Measurements from ENCODE around the gene PTCD1. TPM values are rescaled to one million over a fixed set of nuclear protein-coding genes. Genes with fewer than 3 reads are reported as not detected.

The PTCD1 gene
- total RNA-seq, 1 donor from 2014 or later: 5.8 TPM

DNA sequence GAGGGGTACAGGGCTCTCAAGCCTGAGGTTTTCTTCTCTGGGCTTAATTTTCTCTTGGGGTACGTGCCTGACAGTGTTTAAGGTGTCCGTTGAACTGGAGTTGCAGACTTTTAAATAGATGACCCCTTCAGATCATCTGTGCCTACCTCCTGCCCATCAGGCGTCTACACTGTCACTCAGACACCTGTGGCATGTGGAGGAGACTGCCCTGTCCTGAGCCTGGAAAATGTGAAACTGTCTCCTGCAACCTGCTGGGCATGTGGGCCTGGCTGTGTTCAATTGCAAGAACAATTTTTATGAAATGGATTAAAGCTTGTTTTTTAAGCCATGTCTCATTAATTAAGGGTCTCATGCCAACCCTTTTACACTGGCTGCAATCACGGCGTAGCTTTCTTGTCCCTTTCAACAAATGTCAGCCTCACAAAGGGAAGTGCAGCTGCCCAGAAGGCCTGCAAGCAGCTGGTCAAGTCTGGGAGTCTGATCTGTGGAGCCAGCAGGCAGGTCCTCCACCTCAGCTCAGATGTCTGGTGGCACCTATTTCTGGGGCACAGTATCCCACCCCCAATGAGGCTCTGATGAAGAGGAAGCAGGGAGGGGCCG is 18.6 kb upstream of the PTCD1 start:
- no peaks in the 10 kb centered on the region for H3K27me3 Mint-ChIP-seq (ENCODE audit: low read depth, unreplicated experiment)
- Histone ChIP-seq H3K27ac (ENCODE audit: low read depth, low read length) (no peak overlapping the region), H3K79me2 (ENCODE audit: insufficient read depth, low read length) (peaks cover 82% of the 10 kb centered on the region), H2AFZ (ENCODE audit: low read depth, low read length) (no peak overlapping the region), H3K4me1 (ENCODE audit: insufficient read depth, low read length) (no peaks in the 10 kb centered on the region), H4K20me1 (ENCODE audit: insufficient read depth, low read length) (peaks cover 74% of the 10 kb centered on the region), H3K9ac (ENCODE audit: low read length) (no peak overlapping the region), H3K4me3 (ENCODE audit: insufficient read depth, low read depth, low read length) (no peak overlapping the region), H3K36me3 (ENCODE audit: insufficient read depth, low read length) (peaks cover 28% of the 10 kb centered on the region), H3K4me2 (ENCODE audit: low read length) (no peak overlapping the region), H3K27me3 (ENCODE audit: insufficient read depth, low read length) (no peaks in the 10 kb centered on the region), H3K9me3 (ENCODE audit: insufficient read depth, low read depth, low read length) (no peaks in the 10 kb centered on the region)
- FAIRE-seq: no peak
- no peak overlapping the region for H3K4me3 Mint-ChIP-seq (ENCODE audit: unreplicated experiment)
- peaks cover 26% of the 10 kb centered on the region for H3K36me3 Mint-ChIP-seq (ENCODE audit: low read depth, unreplicated experiment)
- H3K27ac Mint-ChIP-seq (ENCODE audit: unreplicated experiment): peak overlapping the region; percentile 58
- H3K9me3 Mint-ChIP-seq (ENCODE audit: unreplicated experiment): no peaks in the 10 kb centered on the region
- H3K4me1 Mint-ChIP-seq (ENCODE audit: low read depth, unreplicated experiment): peaks cover 7% of the 10 kb centered on the region
- TF ChIP-seq, protein P1, sequence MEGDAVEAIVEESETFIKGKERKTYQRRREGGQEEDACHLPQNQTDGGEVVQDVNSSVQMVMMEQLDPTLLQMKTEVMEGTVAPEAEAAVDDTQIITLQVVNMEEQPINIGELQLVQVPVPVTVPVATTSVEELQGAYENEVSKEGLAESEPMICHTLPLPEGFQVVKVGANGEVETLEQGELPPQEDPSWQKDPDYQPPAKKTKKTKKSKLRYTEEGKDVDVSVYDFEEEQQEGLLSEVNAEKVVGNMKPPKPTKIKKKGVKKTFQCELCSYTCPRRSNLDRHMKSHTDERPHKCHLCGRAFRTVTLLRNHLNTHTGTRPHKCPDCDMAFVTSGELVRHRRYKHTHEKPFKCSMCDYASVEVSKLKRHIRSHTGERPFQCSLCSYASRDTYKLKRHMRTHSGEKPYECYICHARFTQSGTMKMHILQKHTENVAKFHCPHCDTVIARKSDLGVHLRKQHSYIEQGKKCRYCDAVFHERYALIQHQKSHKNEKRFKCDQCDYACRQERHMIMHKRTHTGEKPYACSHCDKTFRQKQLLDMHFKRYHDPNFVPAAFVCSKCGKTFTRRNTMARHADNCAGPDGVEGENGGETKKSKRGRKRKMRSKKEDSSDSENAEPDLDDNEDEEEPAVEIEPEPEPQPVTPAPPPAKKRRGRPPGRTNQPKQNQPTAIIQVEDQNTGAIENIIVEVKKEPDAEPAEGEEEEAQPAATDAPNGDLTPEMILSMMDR (IDR thresholded peaks at IDR 0.05; ENCODE audit: insufficient read depth, low read depth, low read length): no peak
- TF ChIP-seq EZH2 (IDR thresholded peaks at IDR 0.05; ENCODE audit: insufficient read depth, low read length): no peak
- no peak for DNase-seq (ENCODE audit: low read depth)

DNA sequence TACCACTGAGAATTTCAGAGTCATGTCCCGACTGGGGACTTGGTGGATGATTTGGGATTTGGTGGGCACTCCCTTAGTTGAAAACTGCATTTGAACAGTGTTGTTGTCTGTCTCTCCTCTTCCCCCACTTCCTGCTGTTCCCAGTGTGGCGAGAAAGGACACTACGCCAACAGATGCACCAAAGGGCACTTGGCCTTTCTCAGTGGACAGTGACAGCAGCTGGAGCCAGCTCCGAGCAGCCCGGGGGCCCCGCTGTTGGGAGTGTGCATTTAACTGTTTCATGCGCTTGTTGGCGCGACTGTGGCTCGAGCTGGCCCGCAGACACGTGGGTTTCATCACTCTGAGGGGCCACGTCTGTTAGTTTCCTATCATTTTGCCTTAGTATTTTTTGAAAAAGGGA is 17.7 kb upstream of the PTCD1 start:
- peaks cover 26% of the 10 kb centered on the region for H3K36me3 Mint-ChIP-seq (ENCODE audit: low read depth, unreplicated experiment)
- H3K4me1 Mint-ChIP-seq (ENCODE audit: low read depth, unreplicated experiment): peaks cover 7% of the 10 kb centered on the region
- H3K27me3 Mint-ChIP-seq (ENCODE audit: low read depth, unreplicated experiment): no peaks in the 10 kb centered on the region
- no peak overlapping the region for H3K4me3 Mint-ChIP-seq (ENCODE audit: unreplicated experiment)
- H3K9me3 Mint-ChIP-seq (ENCODE audit: unreplicated experiment): no peaks in the 10 kb centered on the region
- H3K9ac ChIP-seq (ENCODE audit: low read length): no peak overlapping the region
- peaks cover 28% of the 10 kb centered on the region for H3K36me3 ChIP-seq (ENCODE audit: insufficient read depth, low read length)
- H4K20me1 ChIP-seq (ENCODE audit: insufficient read depth, low read length): peaks cover 68% of the 10 kb centered on the region
- DNase-seq (ENCODE audit: low read depth) (no peak), FAIRE-seq (no peak)
- H3K27ac ChIP-seq (ENCODE audit: low read depth, low read length): no peak overlapping the region
- H3K4me3 ChIP-seq (ENCODE audit: insufficient read depth, low read depth, low read length): no peak overlapping the region
- H3K4me2 ChIP-seq (ENCODE audit: low read length): no peak overlapping the region
- no peak for TF ChIP-seq EZH2 (IDR thresholded peaks at IDR 0.05; ENCODE audit: insufficient read depth, low read length)
- TF ChIP-seq, protein P1 (IDR thresholded peaks at IDR 0.05; ENCODE audit: insufficient read depth, low read depth, low read length): no peak
- no peaks in the 10 kb centered on the region for H3K27me3 ChIP-seq (ENCODE audit: insufficient read depth, low read length)
- no peaks in the 10 kb centered on the region for H3K4me1 ChIP-seq (ENCODE audit: insufficient read depth, low read length)
- no peaks in the 10 kb centered on the region for H3K9me3 ChIP-seq (ENCODE audit: insufficient read depth, low read depth, low read length)
- H2AFZ ChIP-seq (ENCODE audit: low read depth, low read length): no peak overlapping the region
- no peak overlapping the region for H3K27ac Mint-ChIP-seq (ENCODE audit: unreplicated experiment)
- H3K79me2 ChIP-seq (ENCODE audit: insufficient read depth, low read length): peaks cover 74% of the 10 kb centered on the region

DNA sequence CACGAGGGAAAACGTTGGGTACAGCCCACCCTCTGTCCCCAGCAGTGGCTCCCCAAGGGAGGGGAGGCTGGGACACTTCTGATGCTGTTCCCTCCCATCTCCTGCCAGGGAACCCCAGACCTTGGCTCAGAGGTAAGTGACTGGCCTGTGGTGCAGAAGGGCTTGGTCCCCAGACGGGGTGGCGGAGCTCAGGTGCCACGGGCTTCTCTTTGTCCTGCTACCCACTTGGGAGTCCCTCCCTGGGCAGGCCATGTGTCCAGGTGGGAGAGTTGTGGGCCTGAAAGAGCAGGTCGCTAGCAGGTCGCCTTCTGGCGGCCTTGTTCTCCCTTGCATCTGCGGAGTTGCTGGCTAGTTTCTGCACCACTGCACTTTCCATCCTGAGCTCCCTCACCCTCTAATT is 17.3 kb upstream of the PTCD1 start:
- H3K9me3 Mint-ChIP-seq (ENCODE audit: unreplicated experiment): no peaks in the 10 kb centered on the region
- FAIRE-seq (no peak), DNase-seq (ENCODE audit: low read depth) (no peak)
- peaks cover 64% of the 10 kb centered on the region for H4K20me1 ChIP-seq (ENCODE audit: insufficient read depth, low read length)
- H3K27me3 ChIP-seq (ENCODE audit: insufficient read depth, low read length): no peaks in the 10 kb centered on the region
- no peaks in the 10 kb centered on the region for H3K4me1 ChIP-seq (ENCODE audit: insufficient read depth, low read length)
- peaks cover 32% of the 10 kb centered on the region for H3K36me3 ChIP-seq (ENCODE audit: insufficient read depth, low read length)
- H3K4me3 ChIP-seq (ENCODE audit: insufficient read depth, low read depth, low read length): no peak overlapping the region
- no peak overlapping the region for H3K27ac ChIP-seq (ENCODE audit: low read depth, low read length)
- no peaks in the 10 kb centered on the region for H3K9me3 ChIP-seq (ENCODE audit: insufficient read depth, low read depth, low read length)
- no peak overlapping the region for H3K9ac ChIP-seq (ENCODE audit: low read length)
- H2AFZ ChIP-seq (ENCODE audit: low read depth, low read length): no peak overlapping the region
- H3K27me3 Mint-ChIP-seq (ENCODE audit: low read depth, unreplicated experiment): no peaks in the 10 kb centered on the region
- no peak overlapping the region for H3K27ac Mint-ChIP-seq (ENCODE audit: unreplicated experiment)
- peaks cover 26% of the 10 kb centered on the region for H3K36me3 Mint-ChIP-seq (ENCODE audit: low read depth, unreplicated experiment)
- no peak for TF ChIP-seq EZH2 (IDR thresholded peaks at IDR 0.05; ENCODE audit: insufficient read depth, low read length)
- TF ChIP-seq, protein P1 (IDR thresholded peaks at IDR 0.05; ENCODE audit: insufficient read depth, low read depth, low read length): no peak
- peaks cover 70% of the 10 kb centered on the region for H3K79me2 ChIP-seq (ENCODE audit: insufficient read depth, low read length)
- H3K4me3 Mint-ChIP-seq (ENCODE audit: unreplicated experiment): no peak overlapping the region
- peaks cover 7% of the 10 kb centered on the region for H3K4me1 Mint-ChIP-seq (ENCODE audit: low read depth, unreplicated experiment)
- H3K4me2 ChIP-seq (ENCODE audit: low read length): no peak overlapping the region
